OCI-LY7 (cell line): ENCODE data around the gene KIF17.
"Not testable (repeated sequence)": the region's sequence is repeated elsewhere in the genome, so short reads cannot be mapped to it uniquely, and the experiment has no call there.

Experiments
- CTCF ChIP-seq: fragments of 200-600 bp; sonication (generic); conservative IDR thresholded peaks from 2 replicates; pipeline ENCODE4 v1.5.1; 2014; ENCODE audit warnings: mild to moderate bottlenecking, antibody characterized with exemption, low read length, moderate library complexity, mixed read lengths
- EZH2phosphoT487 ChIP-seq: fragments of 200-600 bp; sonication (generic); IDR thresholded peaks from 2 replicates; pipeline ENCODE4 v1.6.1; 2018; ENCODE audit warnings: low read depth, borderline replicate concordance, mild to moderate bottlenecking, mixed run types, antibody characterized with exemption, low read length, moderate library complexity, mixed read lengths

- not testable (repeated sequence) for TF ChIP-seq CTCF, EZH2phosphoT487
These were observed 606 bp upstream of the KIF17 start for GRCh38 chr1:20718343-20718882.
